ENCODE measurements around the gene RAD51B.

RAD51B gene

DNA sequence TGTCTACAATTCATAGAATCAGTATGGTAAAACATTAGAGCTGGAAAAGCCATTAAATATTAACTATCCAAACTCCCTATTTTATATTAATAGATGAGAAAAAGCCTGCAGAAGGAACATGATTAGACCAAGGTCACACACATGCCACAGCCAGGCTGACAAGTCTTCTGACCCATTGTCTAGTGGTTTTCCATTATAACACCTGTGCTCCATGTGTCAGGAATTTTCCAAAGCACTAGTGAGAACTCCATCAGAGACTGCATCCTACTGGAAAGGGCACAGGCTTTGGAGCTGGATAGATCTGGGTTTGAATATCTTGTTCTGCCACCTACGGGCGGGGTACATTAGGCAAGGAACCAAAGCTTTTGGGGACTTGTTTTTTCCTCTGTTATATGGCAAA lies 325.5 kb downstream of the RAD51B start:
- Histone ChIP-seq H3K27ac (no peak overlapping the region), H3K27me3 (replicated peaks) (no peaks in the 10 kb centered on the region), H3K36me3 (replicated peaks) (no peaks in the 10 kb centered on the region), H3K4me3 (ENCODE audit: low read depth, low read length) (no peak overlapping the region)
- in situ Hi-C loops (cut with HindIII; ENCODE audit: low pct_ligation_motif_present, low sequenced_read_pairs): no loop called here
- TF ChIP-seq CTCF (IDR thresholded peaks at IDR 0.05; ENCODE audit: low read depth, low read length, missing control alignments): no peak
- DNase-seq: no peak

GRCh38 chr14:68145539-68145938 lies 326.0 kb downstream of the RAD51B start:
- no peak for DNase-seq
- no peaks in the 10 kb centered on the region for H3K27me3 ChIP-seq (replicated peaks)
- H3K27ac ChIP-seq: no peak overlapping the region
- in situ Hi-C loops (cut with HindIII; ENCODE audit: low pct_ligation_motif_present, low sequenced_read_pairs): no loop called here
- TF ChIP-seq CTCF (IDR thresholded peaks at IDR 0.05; ENCODE audit: low read depth, low read length, missing control alignments): no peak
- H3K4me3 ChIP-seq (ENCODE audit: low read depth, low read length): no peak overlapping the region
- H3K36me3 ChIP-seq (replicated peaks): no peaks in the 10 kb centered on the region

GRCh38 chr14:68146818-68147217 lies 327.2 kb downstream of the RAD51B start:
- Histone ChIP-seq H3K27me3 (replicated peaks) (no peaks in the 10 kb centered on the region), H3K4me3 (ENCODE audit: low read depth, low read length) (no peak overlapping the region), H3K27ac (peak overlapping the region; percentile 64), H3K36me3 (replicated peaks) (no peaks in the 10 kb centered on the region)
- no peak for TF ChIP-seq CTCF (IDR thresholded peaks at IDR 0.05; ENCODE audit: low read depth, low read length, missing control alignments)
- in situ Hi-C loops (cut with HindIII; ENCODE audit: low pct_ligation_motif_present, low sequenced_read_pairs): no loop called here
- peak; percentile 94 for DNase-seq

DNA sequence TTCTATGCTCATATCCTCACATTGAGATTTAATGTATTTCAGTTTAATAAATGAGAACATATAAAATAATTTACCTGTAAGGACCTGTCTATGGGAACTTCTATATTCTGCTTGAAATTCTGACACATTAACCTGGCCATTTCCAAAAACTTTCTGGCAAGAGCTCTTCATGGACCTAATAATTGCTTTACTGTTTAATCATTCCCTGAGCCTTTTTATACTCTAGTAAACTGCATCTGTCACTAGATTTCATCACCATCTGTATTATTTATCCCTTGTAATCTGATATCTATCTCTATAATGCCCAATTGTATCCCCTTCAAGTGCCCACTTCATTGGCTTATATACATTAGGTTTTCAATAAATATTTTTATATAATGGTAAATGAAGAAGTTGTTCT lies 327.7 kb downstream of the RAD51B start:
- TF ChIP-seq CTCF (IDR thresholded peaks at IDR 0.05; ENCODE audit: low read depth, low read length, missing control alignments): no peak
- Histone ChIP-seq H3K27me3 (replicated peaks) (no peaks in the 10 kb centered on the region), H3K4me3 (ENCODE audit: low read depth, low read length) (no peak overlapping the region), H3K36me3 (replicated peaks) (no peaks in the 10 kb centered on the region), H3K27ac (peak overlapping the region; percentile 64)
- in situ Hi-C loops (cut with HindIII; ENCODE audit: low pct_ligation_motif_present, low sequenced_read_pairs): no loop called here
- no peak for DNase-seq

GRCh38 chr14:68148276-68148675 lies 328.7 kb downstream of the RAD51B start:
- in situ Hi-C loops (cut with HindIII; ENCODE audit: low pct_ligation_motif_present, low sequenced_read_pairs): no loop called here
- H3K27me3 ChIP-seq (replicated peaks): no peaks in the 10 kb centered on the region
- DNase-seq: no peak
- H3K36me3 ChIP-seq (replicated peaks): no peaks in the 10 kb centered on the region
- no peak for TF ChIP-seq CTCF (IDR thresholded peaks at IDR 0.05; ENCODE audit: low read depth, low read length, missing control alignments)
- no peak overlapping the region for H3K27ac ChIP-seq
- no peak overlapping the region for H3K4me3 ChIP-seq (ENCODE audit: low read depth, low read length)

DNA sequence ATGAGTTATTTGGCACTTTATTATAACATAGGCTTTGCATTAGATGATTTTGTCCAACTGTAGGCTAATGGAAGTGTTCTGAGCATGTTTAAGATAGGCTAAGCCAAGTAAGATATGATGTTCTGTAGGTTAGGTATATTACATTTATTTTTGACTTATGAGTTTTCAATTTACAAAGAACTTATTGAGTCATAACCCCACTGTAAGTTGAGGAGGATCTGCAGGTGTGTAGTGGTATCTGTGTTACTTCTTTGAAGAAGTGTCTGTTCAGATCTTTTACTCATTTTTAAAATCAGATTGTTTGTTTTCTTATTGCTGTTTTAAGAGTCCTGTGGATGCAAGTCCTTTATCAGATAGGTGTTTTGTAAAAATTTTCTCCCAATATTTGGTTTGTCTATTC lies 329.2 kb downstream of the RAD51B start:
- in situ Hi-C loops (cut with HindIII; ENCODE audit: low pct_ligation_motif_present, low sequenced_read_pairs): no loop called here
- H3K4me3 ChIP-seq (ENCODE audit: low read depth, low read length): no peak overlapping the region
- no peaks in the 10 kb centered on the region for H3K27me3 ChIP-seq (replicated peaks)
- no peak for TF ChIP-seq CTCF (IDR thresholded peaks at IDR 0.05; ENCODE audit: low read depth, low read length, missing control alignments)
- H3K27ac ChIP-seq: no peak overlapping the region
- H3K36me3 ChIP-seq (replicated peaks): no peaks in the 10 kb centered on the region
- no peak for DNase-seq
